CD14-positive monocyte (primary cell): ENCODE data around the gene PIM3. TPM values are rescaled to one million over a fixed set of nuclear protein-coding genes. Genes with fewer than 3 reads are reported as not detected.

Experiments used
- DNase-seq, 3 donors: peaks; one replicate each; pipeline ENCODE4 v3.0.0-alpha.2; 2011 to 2022
- H2AFZ ChIP-seq: 2 replicates; pipeline ENCODE4 v1.6.0; 2012; ENCODE audit warnings: mild to moderate bottlenecking, low read depth, low read length, inconsistent platforms; ENCODE audit not compliant: insufficient read depth, poor library complexity, severe bottlenecking
- H3K27ac ChIP-seq, 2 donors: 1 replicate in 1 of 2; 2 replicates in 1 of 2; pipeline ENCODE4 v1.5.1; 2012 to 2013; ENCODE audit warnings: low read length in 2 of 2, control low read depth in 1 of 2, inconsistent platforms in 1 of 2, low read depth in 1 of 2, mild to moderate bottlenecking in 1 of 2
- H3K27me3 ChIP-seq, 2 donors: one replicate each; pipeline versions ENCODE4 v1.6.0 to v1.6.1; 2011 to 2013; ENCODE audit warnings: low read length in 2 of 2; ENCODE audit not compliant: control insufficient read depth in 2 of 2, insufficient read depth in 2 of 2
- H3K36me3 ChIP-seq, 2 donors: replicated peaks in 1 of 2; 1 replicate in 1 of 2; 2 replicates in 1 of 2; pipeline versions ENCODE4 v1.5.1 to v1.6.1; 2012 to 2013; ENCODE audit warnings: low read length in 2 of 2, control low read depth in 1 of 2, inconsistent platforms in 1 of 2, mild to moderate bottlenecking in 1 of 2; ENCODE audit not compliant: insufficient read depth in 2 of 2, control insufficient read depth in 1 of 2
- H3K4me1 ChIP-seq, 2 donors: 1 replicate in 1 of 2; 2 replicates in 1 of 2; pipeline versions ENCODE4 v1.5.1 to v1.6.1; 2012 to 2013; ENCODE audit warnings: low read length in 2 of 2, control low read depth in 1 of 2, inconsistent platforms in 1 of 2, mild to moderate bottlenecking in 1 of 2, moderate library complexity in 1 of 2; ENCODE audit not compliant: insufficient read depth in 2 of 2, control insufficient read depth in 1 of 2
- H3K4me2 ChIP-seq: replicated peaks from 2 replicates; pipeline ENCODE3; 2012; ENCODE audit warnings: low read length, moderate library complexity, mild to moderate bottlenecking; ENCODE audit not compliant: poor library complexity, severe bottlenecking; ENCODE audit errors: extremely low read depth
- H3K4me3 ChIP-seq, 3 experiments: fragments of 200-600 bp in 1 of 3; sonication (generic) in 1 of 3; replicated peaks in 1 of 3; 1 replicate in 2 of 3; 2 replicates in 1 of 3; pipeline ENCODE4 v1.5.1; 2011 to 2013; ENCODE audit warnings: low read length in 3 of 3, mild to moderate bottlenecking in 3 of 3, control low read depth in 2 of 3, low read depth in 2 of 3, inconsistent platforms in 1 of 3, moderate library complexity in 1 of 3
- H3K79me2 ChIP-seq: 2 replicates; pipeline ENCODE4 v1.6.0; 2012; ENCODE audit warnings: mild to moderate bottlenecking, control low read depth, inconsistent platforms, low read length, moderate library complexity; ENCODE audit not compliant: insufficient read depth
- H3K9ac ChIP-seq: 2 replicates; pipeline ENCODE4 v1.6.0; 2017; ENCODE audit warnings: low read length, mild to moderate bottlenecking; ENCODE audit not compliant: insufficient read depth, poor library complexity, severe bottlenecking
- H3K9me3 ChIP-seq, 2 donors: replicated peaks in 1 of 2; 1 replicate in 1 of 2; 2 replicates in 1 of 2; pipeline versions ENCODE4 v1.5.1 to v1.6.1; 2012 to 2013; ENCODE audit warnings: low read length in 2 of 2, control low read depth in 1 of 2; ENCODE audit not compliant: control insufficient read depth in 1 of 2, insufficient read depth in 1 of 2
- H4K20me1 ChIP-seq: 2 replicates; pipeline ENCODE4 v1.6.0; 2012; ENCODE audit warnings: mild to moderate bottlenecking, low read length, control low read depth, moderate library complexity; ENCODE audit not compliant: insufficient read depth
- H3K27ac Mint-ChIP-seq, 7 donors: one replicate each; pipeline ENCODE4 v1.8.0; 2020; ENCODE audit warnings: mild to moderate bottlenecking in 7 of 7, mixed read lengths in 7 of 7, moderate library complexity in 6 of 7, inconsistent platforms in 2 of 7
- H3K27me3 Mint-ChIP-seq, 3 donors: one replicate each; pipeline ENCODE4 v1.8.0; 2021 to 2022; ENCODE audit warnings: low read depth in 3 of 3, mild to moderate bottlenecking in 3 of 3, mixed read lengths in 3 of 3, moderate library complexity in 3 of 3, inconsistent platforms in 1 of 3
- H3K36me3 Mint-ChIP-seq, 2 donors: one replicate each; pipeline ENCODE4 v1.8.0; 2020; ENCODE audit warnings: mixed read lengths in 2 of 2, inconsistent platforms in 1 of 2, mild to moderate bottlenecking in 1 of 2
- H3K4me1 Mint-ChIP-seq: one replicate; pipeline ENCODE4 v1.8.0; 2020; ENCODE audit warnings: mild to moderate bottlenecking, mixed read lengths
- H3K4me3 Mint-ChIP-seq, 2 donors: one replicate each; pipeline ENCODE4 v1.8.0; 2020; ENCODE audit warnings: mild to moderate bottlenecking in 2 of 2, mixed read lengths in 2 of 2, moderate library complexity in 1 of 2
- H3K9me3 Mint-ChIP-seq, 7 donors: one replicate each; pipeline ENCODE4 v1.8.0; 2020 to 2022; ENCODE audit warnings: mixed read lengths in 7 of 7, mild to moderate bottlenecking in 6 of 7, moderate library complexity in 6 of 7, inconsistent platforms in 2 of 7
- CTCF ChIP-seq: fragments of 200-600 bp; IDR thresholded peaks from one replicate; pipeline ENCODE4 v1.8.0; 2022; ENCODE audit warnings: antibody characterized with exemption, mild to moderate bottlenecking
- WGBS: methylation state at CpG from one replicate; pipeline ENCODE4 v1.1.5; 2013; ENCODE audit warnings: missing lambda C conversion rate; ENCODE audit not compliant: insufficient coverage; 5-methylcytosine and 5-hydroxymethylcytosine counted together
- intact Hi-C, 2 donors: fragments of 100-400 bp; cut with micrococcal nuclease; formaldehyde crosslinking; loops; one replicate each; pipeline versions ENCODE4 v1.15.0 to v1.15.1; 2023
- polyA plus RNA-seq, 3 donors: library from polyadenylated mRNA; depleted of rRNA in 1 of 3; unstranded in 2 of 3; stranded (reverse) in 1 of 3; fragments of 300-500 nt in 2 of 3; fragments of >200 nt in 1 of 3; fragmentation: Illumina TruSeq in 2 of 3; gene quantifications; 1 replicate in 2 of 3; 2 replicates in 1 of 3; pipeline ENCODE4 v1.2.3, GENCODE V29; 2012 to 2021
- small RNA-seq: library from RNA; depleted of rRNA; stranded (forward); fragments of <200 nt; gene quantifications from one replicate; pipeline ENCODE3, GENCODE V24; 2012; ENCODE audit warnings: low read depth; ENCODE audit not compliant: insufficient read length

Gene PIM3
- polyA plus RNA-seq, 3 donors, result 38.8 to 135 (median 40.4) TPM

DNA sequence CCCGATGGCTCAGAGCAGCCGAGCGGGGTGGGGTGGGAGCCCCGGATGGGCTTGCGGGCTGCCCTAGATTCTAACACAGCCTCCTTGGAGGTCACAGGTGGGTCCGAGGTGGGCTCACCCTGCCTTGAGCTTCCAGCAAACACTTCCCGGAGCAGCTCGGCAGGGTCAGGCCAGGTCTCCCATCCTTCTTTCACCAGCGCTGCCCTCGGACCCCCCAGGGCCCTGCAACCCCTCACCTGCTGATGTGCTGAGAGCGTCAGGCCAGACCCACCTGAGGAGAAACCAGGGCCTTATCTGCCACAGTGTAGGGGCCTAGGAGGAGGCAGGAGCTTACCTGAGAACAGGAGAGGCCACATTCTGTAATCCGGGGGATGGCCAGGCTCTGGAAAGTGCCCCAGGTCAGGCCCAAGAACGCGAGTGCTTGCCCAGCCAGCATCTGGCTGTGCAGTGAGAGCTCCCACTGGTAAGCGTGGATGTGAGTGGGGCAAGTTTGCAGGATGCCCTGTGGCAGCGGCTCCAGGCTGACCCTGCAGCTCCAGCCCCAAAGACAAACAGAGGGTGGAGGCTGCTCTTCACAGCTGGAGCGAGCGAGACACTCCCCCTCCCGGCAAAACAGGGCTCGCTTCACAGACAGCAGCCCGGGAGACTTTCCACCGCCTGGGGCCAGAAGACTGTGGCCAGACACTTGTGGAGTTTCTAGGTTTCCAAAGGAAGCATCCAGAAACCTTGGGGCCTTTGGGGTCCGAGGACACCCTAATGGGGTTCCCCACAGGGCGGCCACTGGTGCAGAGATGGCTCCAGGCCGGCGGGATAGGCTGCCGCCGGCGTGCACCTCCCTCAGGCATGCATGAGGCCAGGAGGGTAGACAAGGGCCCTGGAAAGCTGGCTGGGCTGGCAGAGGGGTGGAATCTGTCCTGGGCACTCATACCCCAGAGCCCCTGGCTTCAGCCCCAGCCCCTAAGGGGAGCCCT, 51.9 kb downstream of the PIM3 start, which contains the start of gene IL17REL:
IL17REL (minus strand) TSS at position 555 of the 971 bp plus-strand sequence; CDS start at position 436, 119 bp downstream.
- Mint-ChIP-seq H3K27ac (no peak within 1 kb of the TSS), H3K9me3 (peaks cover 0 to 5% (median 2%) of the 10 kb centered on the region in 7 donors), H3K4me1 (peaks cover 2% of the 10 kb centered on the region), H3K4me3 (peak within 1 kb of the TSS; percentile 16 to 67), H3K36me3 (no peaks in the 10 kb centered on the region), H3K27me3 (peaks cover 34 to 77% (median 64%) of the 10 kb centered on the region in 3 donors)
- intact Hi-C loops, result no loop called here
- no peak within 1 kb of the TSS for H3K9ac ChIP-seq
- H3K36me3 ChIP-seq, result no peaks in the 10 kb centered on the region
- no peak within 1 kb of the TSS for H2AFZ ChIP-seq
- DNase-seq, result no peak
- H3K4me3 ChIP-seq, result no peak within 1 kb of the TSS
- H3K9me3 ChIP-seq, result no peaks in the 10 kb centered on the region
- no peaks in the 10 kb centered on the region for H3K4me1 ChIP-seq
- no peaks in the 10 kb centered on the region for H4K20me1 ChIP-seq
- no peak within 1 kb of the TSS for H3K4me2 ChIP-seq
- WGBS, result 95% methylated on average over 24 of the region's 29 CpGs
- no peaks in the 10 kb centered on the region for H3K79me2 ChIP-seq
- H3K27me3 ChIP-seq, result peaks cover 15 to 76% of the 10 kb centered on the region in 2 donors
- H3K27ac ChIP-seq, result no peak within 1 kb of the TSS
- TF ChIP-seq CTCF, result no peak

Small RNA genes lying within 50 kb of the gene (small RNA-seq; reads per million reads assigned to genes)
- gene MIR6821, result not detected

Other genes with a start within 250 kb of the PIM3 start
- gene BRD1, start 132.9 kb upstream of the PIM3 start, polyA plus RNA-seq, result 10 to 100 TPM in 1 of 3 donors, under 1 TPM in 2; 0.61 to 13.8 (median 0.86) TPM
- gene ZBED4, start 106.9 kb upstream of the PIM3 start, polyA plus RNA-seq, result 1 to 10 TPM; 3.8 to 8.2 (median 5.7) TPM
- gene ALG12, start 42.3 kb upstream of the PIM3 start, polyA plus RNA-seq, result 1 to 10 TPM; 7.2 to 9.5 (median 9.0) TPM
- 10 to 100 TPM; 20.3 to 33.2 (median 27.6) TPM for gene CRELD2, start 42.1 kb upstream of the PIM3 start, polyA plus RNA-seq
- gene IL17REL, start 52.0 kb downstream of the PIM3 start, polyA plus RNA-seq, result not detected
- gene TTLL8, start 97.5 kb downstream of the PIM3 start, polyA plus RNA-seq, result not detected
- 1 to 10 TPM; 1.6 to 3.6 (median 1.8) TPM for gene MLC1, start 124.7 kb downstream of the PIM3 start, polyA plus RNA-seq
- under 1 TPM in 2 of 3 donors, not detected in 1; 0.18 to 0.35 TPM for gene MOV10L1, start 129.2 kb downstream of the PIM3 start, polyA plus RNA-seq
- 1 to 10 TPM in 1 of 3 donors, under 1 TPM in 1, not detected in 1; 0.05 to 6.0 TPM for gene PANX2, start 210.0 kb downstream of the PIM3 start, polyA plus RNA-seq
- gene TRABD, start 225.1 kb downstream of the PIM3 start, polyA plus RNA-seq, result 100 to 1,000 TPM in 1 of 3 donors, 10 to 100 TPM in 2; 34.5 to 240 (median 39.3) TPM
- gene SELENOO, start 240.2 kb downstream of the PIM3 start, polyA plus RNA-seq, result 10 to 100 TPM in 1 of 3 donors, 1 to 10 TPM in 2; 2.7 to 76.9 (median 8.7) TPM